ENCODE results near the gene EEPD1. TPM values are rescaled to one million over a fixed set of nuclear protein-coding genes. Genes with fewer than 3 reads are reported as not detected.

Gene EEPD1
- total RNA-seq, 1 experiment from 2014 or later, result 0.93 TPM

DNA sequence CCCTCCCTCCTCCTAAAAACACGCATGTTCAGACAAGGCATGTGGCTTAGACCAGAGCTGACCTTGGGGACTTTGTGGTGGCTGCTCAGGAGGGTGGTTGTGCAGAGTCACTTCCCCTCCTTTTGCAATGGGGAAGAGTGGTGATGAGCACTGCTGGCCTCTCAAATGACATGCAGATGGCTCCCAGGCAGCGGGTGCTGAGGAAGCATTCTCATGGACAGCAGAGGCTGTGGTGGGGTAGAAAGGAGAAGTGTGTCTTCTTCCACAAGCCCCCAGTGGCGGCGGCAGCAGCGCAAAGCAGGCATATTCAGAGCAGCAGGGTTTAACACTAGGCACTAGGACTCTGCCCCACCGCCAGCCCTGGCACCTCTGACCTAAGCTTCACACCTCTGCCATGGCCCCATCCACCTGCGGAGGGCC is 130.7 kb downstream of the EEPD1 start:
- H3K27me3 ChIP-seq, result peaks cover 5% of the 10 kb centered on the region; the same call in 1 of the 2 replicates
- H3K4me1 ChIP-seq, result peaks cover 17% of the 10 kb centered on the region
- DNase-seq, result no peak
- H3K27ac ChIP-seq, result no peak overlapping the region
- H3K9me3 ChIP-seq (replicated peaks), result no peaks in the 10 kb centered on the region
- no peak overlapping the region for H3K4me3 ChIP-seq
- no peaks in the 10 kb centered on the region for H3K36me3 ChIP-seq

DNA sequence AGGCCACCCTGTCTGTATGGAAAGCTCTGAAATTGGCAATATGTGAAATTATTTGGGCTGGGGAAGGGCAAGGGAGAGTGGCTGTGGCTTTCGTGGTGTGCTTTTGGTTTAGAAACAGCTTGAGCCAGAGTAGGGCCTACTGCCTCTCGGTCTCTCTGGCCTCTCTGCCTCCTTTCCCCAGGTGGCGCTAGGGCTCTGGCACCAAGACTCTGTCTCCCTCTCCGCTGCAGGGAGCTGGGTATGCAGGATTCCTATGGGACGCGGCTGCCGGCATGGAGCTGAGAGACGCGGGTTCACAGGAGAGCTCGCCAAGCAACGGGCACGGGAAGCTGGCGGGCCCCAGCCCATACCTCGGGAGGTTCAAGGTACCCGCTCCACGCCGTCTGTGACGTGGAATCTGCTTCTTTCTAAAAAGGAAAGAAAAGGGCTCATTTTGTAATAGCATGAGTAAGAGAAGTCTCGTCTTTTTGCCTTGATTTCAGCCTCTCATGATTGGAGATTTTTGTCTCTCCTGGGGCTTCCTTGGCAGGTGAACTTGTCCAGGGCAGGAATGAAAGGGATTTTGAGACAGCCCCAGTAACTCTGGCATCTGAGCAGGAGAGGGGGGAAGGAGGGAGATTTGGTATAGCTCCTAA is 131.5 kb downstream of the EEPD1 start:
- H3K27me3 ChIP-seq, result peaks cover 4% of the 10 kb centered on the region; the same call in 1 of the 2 replicates
- H3K36me3 ChIP-seq, result no peaks in the 10 kb centered on the region
- no peak overlapping the region for H3K4me3 ChIP-seq
- H3K9me3 ChIP-seq (replicated peaks), result no peaks in the 10 kb centered on the region
- DNase-seq, result no peak
- no peak overlapping the region for H3K27ac ChIP-seq
- H3K4me1 ChIP-seq, result peaks cover 16% of the 10 kb centered on the region

DNA sequence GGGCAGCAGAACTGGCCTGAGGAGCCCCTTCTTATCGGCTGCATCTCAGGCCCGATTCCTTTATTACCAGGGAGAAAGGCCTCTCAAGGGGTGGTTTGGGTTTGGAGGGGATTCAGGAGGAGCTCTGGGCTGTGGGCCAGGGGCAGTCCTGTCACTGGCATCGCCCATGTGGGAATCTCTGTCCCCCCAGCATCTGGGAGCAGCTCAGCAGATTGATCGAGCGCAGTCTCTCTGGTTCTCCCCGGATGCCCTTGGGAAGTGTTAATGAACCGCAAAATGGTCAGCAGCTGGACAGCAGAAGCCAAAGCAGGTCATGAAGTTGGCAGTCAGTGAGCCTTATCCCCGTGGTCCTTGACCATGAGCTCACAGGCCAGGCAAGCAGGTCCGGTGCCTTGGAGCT is 132.2 kb downstream of the EEPD1 start:
- no peaks in the 10 kb centered on the region for H3K36me3 ChIP-seq
- H3K9me3 ChIP-seq (replicated peaks), result no peaks in the 10 kb centered on the region
- H3K4me3 ChIP-seq, result no peak overlapping the region
- peaks cover 15% of the 10 kb centered on the region for H3K4me1 ChIP-seq
- H3K27ac ChIP-seq, result no peak overlapping the region
- no peaks in the 10 kb centered on the region for H3K27me3 ChIP-seq
- no peak for DNase-seq

DNA sequence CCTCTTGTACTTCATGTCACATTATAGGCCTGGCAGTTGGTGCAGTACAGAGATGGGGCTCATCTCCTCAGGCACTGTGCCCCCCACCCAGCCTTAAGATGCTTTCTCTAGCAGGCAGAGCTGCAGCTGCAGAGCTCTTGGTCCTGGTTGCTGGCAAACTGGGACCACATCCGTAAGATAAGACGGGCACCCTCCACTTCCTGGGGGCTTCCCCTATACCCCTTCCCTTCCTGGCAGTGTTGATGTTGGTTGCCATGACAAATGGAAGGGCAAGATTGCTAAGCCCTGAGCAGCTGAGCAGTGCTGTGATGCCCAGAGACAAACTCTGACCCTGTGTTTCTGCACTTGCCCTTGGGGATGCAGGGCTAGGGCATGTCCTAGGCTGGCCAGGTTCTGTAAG is 133.2 kb downstream of the EEPD1 start:
- H3K27me3 ChIP-seq, result no peaks in the 10 kb centered on the region
- H3K4me1 ChIP-seq, result peaks cover 10% of the 10 kb centered on the region
- no peak overlapping the region for H3K4me3 ChIP-seq
- H3K36me3 ChIP-seq, result no peaks in the 10 kb centered on the region
- no peak for DNase-seq
- no peak overlapping the region for H3K27ac ChIP-seq
- H3K9me3 ChIP-seq (replicated peaks), result no peaks in the 10 kb centered on the region

DNA sequence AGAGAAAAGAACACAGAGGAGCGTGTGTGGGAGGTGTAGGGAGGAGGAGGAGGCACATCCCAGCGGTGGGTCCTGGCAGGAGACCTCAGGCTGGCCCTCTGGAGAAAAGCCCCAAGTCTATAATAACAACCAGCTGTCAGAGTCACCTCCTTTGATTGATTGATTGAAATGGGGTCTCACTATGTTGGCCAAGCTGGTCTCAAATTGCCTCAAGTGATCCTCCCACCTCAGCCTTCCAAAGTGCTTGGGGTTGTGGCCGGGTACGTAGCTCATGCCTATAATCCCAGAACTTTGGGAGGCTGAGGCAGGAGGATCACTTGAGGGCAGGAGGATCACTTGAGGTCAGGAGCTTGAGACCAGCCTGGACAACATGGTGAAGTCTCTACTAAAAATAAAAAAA is 133.6 kb downstream of the EEPD1 start:
- Histone ChIP-seq H3K36me3 (no peaks in the 10 kb centered on the region), H3K4me1 (peaks cover 7% of the 10 kb centered on the region), H3K9me3 (replicated peaks) (no peaks in the 10 kb centered on the region), H3K27me3 (no peaks in the 10 kb centered on the region), H3K4me3 (no peak overlapping the region), H3K27ac (no peak overlapping the region)
- no peak for DNase-seq

DNA sequence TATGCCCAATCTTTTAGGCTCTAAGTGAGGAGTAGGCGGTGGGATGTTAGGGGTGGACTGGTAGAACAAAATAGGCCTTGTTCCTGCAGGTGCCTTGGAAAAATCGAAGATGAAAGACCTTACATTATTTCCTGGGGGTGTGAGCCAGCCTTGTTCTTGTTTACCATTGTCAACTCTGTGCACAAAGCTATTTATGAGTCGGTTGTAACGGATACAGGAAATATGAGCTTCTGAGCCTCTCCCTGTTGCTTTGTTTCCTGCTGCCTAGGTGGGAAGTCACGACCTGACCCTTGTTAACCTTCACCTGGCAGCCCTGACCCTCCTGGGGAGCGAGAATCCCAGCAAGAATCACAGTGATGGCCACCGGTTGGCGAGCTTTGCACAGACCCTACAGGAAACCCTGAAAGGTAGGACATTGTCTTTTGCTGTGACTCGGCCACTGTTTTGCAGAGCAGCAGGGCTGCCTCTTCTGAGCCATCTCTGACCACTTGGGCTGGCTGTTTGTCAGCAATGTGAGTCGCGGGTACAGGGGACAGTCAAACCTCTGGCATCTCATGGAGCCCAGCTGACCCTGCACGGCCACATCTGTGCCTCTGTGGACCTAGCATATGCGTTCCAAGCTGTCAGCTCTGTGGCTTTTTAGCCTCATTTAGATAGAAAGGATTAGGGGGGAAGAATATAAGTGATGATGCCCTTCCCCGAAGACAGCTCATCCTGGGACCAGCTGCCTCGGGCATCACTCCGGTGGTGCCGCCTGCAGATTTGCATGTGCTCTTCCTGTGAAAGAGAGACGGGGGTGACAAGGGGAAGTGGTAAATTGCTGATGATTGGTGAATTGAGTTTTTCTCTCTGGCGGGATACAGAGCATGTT is 134.6 kb downstream of the EEPD1 start:
- Histone ChIP-seq H3K27ac (no peak overlapping the region), H3K36me3 (no peaks in the 10 kb centered on the region), H3K4me3 (no peak overlapping the region), H3K27me3 (no peaks in the 10 kb centered on the region), H3K4me1 (no peaks in the 10 kb centered on the region), H3K9me3 (replicated peaks) (no peaks in the 10 kb centered on the region)
- DNase-seq, result no peak

DNA sequence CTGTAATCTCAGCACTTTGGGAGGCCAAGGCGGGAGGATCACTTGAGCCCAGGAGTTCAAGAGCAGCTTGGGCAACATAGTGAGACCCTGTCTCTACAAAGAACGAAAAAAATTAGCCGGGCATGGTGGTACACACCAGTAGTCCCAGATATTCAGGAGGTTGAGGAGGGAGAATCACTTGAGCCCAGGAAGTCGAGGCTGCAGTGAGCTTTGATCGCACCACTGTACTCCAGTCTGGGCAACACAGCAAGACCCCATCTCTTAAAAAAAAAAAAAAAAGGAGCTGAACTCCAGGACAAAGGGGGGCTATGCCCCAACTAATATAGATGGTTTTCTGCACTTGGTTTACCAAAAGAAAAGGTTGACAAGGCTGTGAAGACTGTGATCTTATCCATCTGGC is 135.4 kb downstream of the EEPD1 start:
- H3K36me3 ChIP-seq, result no peaks in the 10 kb centered on the region
- no peak for DNase-seq

DNA sequence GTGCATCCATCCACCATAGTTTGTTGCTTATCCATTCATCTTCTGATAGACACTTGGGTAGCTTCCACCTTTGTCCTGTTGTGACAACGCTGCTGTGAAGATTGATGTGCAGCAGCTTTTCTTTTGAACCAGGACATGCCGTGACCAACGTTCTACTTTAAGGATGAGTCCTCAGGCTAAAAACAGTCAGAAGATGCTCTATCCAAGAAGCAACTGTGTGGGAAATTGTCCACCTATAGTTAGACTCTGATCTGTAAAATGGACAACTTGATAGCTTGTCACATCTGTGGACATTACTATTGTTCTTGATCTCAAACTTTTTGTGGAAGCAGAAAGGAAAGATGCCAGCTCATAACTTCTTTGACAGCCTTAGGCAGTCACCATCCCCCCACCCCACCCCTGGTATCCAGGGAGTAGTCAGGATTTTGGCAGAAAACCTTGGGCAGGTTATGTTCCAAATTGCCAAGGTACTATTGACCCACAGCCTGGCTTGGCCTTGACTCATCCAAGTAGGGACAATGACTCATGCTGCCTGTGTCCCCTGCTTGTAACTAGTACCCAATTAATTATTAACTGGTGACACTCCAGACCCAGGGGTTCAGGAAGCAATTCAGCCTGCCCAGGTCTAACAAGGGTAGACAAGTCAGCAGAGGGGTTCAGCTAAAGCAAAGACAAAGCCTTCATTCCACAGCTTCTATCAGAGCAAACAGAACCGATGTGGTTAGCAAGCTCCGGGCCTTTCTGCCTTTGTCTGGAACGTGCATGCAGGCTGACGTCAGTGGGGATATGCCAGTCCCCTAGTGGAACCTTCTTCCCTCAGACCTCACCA is 137.0 kb downstream of the EEPD1 start:
- no peak overlapping the region for H3K27ac ChIP-seq
- H3K4me1 ChIP-seq, result no peaks in the 10 kb centered on the region
- H3K27me3 ChIP-seq, result no peaks in the 10 kb centered on the region; the same call in 1 of the 2 replicates
- no peak for DNase-seq
- no peaks in the 10 kb centered on the region for H3K36me3 ChIP-seq
- H3K9me3 ChIP-seq (replicated peaks), result no peaks in the 10 kb centered on the region
- no peak overlapping the region for H3K4me3 ChIP-seq

More for the DNA sequence above, 135.4 kb downstream of the EEPD1 start:
- no peak overlapping the region for H3K4me3 ChIP-seq
- H3K9me3 ChIP-seq (replicated peaks), result no peaks in the 10 kb centered on the region
- no peaks in the 10 kb centered on the region for H3K4me1 ChIP-seq
- H3K27me3 ChIP-seq, result no peaks in the 10 kb centered on the region
- no peak overlapping the region for H3K27ac ChIP-seq

DNA sequence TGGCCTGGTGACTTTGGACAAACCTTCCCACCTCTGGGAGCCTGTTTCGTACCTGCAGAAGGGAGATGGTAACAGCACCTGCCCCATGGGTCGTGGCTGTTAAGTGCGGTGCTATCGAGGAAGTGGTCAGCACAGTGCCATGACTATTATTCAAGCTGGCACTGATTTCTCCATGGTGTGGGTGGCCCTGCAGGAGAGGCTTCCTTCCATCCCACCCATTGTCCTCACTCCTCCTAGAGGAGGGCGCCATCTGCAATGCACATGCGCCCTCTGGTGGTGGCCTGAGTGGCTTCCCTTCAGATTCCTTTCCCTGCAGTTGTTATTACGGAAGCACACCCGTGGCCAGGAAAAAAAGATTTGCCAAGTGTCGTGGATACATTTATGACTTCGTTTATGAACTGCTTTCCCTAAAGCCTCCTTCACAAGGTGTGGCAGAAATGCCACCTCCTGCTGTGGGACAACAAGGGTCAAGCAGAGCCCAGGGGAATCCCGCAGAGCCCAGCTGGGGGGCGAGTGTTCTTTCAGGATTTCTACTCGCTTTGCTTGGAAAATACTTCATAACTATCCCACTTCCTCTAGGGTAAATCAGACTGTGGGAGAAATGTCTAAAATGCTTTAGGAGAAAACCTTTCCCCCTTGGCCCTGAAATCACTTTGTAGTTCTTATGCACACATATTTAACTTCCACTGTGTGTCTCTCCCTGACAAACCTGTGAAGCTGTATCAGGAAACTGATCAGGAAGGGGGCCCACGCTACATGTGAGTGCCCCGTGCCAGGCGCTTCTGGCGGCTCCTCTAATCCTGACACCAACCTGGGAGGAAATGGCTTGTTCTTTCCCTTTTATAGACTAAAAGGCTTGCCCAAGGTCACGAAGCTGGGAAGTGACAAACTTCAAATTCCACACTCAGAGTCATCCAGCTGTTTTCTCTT is 138.6 kb downstream of the EEPD1 start:
- Histone ChIP-seq H3K36me3 (no peaks in the 10 kb centered on the region), H3K4me1 (no peaks in the 10 kb centered on the region), H3K4me3 (peak overlapping the region; percentile 36), H3K9me3 (replicated peaks) (no peaks in the 10 kb centered on the region), H3K27ac (no peak overlapping the region), H3K27me3 (no peaks in the 10 kb centered on the region; the same call in 1 of the 2 replicates)
- DNase-seq, result peak; percentile 72 to 91

DNA sequence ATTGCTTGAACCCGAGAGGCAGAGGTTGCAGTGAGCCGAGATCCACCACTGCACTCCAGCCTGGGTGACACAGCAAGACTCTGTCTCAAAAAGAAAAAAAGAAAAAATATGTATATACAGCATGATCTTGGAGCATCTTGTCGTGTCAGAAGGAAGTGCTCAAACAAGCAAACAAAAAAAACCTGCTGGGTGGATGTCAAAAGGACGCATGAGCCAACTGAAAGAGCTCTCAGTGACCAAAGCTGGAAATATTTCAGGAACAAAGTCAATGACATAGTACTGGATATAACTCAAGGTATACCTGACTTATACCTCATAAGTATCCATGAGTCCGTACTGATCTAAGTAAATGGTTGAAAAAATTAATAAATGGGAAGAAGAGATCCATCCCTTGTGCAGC is 142.0 kb downstream of the EEPD1 start:
- no peaks in the 10 kb centered on the region; the same call in 1 of the 2 replicates for H3K27me3 ChIP-seq
- H3K27ac ChIP-seq, result no peak overlapping the region
- no peaks in the 10 kb centered on the region for H3K9me3 ChIP-seq (replicated peaks)
- no peaks in the 10 kb centered on the region for H3K36me3 ChIP-seq
- no peak overlapping the region for H3K4me3 ChIP-seq
- DNase-seq, result no peak
- no peaks in the 10 kb centered on the region for H3K4me1 ChIP-seq

DNA sequence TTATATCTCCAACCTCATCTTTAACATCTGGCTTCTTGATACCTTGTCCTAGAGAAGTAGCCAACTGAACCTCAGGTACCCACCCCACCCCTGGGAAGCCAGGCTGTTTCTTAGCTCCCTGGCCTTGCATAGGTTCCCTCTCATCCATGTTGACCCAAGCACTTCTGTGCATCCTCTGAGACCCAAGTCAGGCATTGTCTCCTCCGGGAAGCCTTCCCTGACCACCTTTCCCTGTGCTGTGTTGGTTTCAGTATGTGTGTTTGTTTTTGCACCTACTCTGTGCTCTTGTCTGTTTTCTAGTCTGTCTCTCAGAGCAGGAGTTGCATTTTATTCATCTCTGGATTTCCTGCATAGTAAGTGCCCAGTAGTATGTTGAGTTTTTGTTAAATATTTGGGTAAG is 143.2 kb downstream of the EEPD1 start:
- H3K27ac ChIP-seq, result no peak overlapping the region
- no peak overlapping the region for H3K4me3 ChIP-seq
- no peak for DNase-seq
- H3K9me3 ChIP-seq (replicated peaks), result no peaks in the 10 kb centered on the region
- H3K4me1 ChIP-seq, result peaks cover 7% of the 10 kb centered on the region; the same call in 1 of the 2 replicates
- H3K27me3 ChIP-seq, result no peaks in the 10 kb centered on the region; the same call in 1 of the 2 replicates
- no peaks in the 10 kb centered on the region for H3K36me3 ChIP-seq

DNA sequence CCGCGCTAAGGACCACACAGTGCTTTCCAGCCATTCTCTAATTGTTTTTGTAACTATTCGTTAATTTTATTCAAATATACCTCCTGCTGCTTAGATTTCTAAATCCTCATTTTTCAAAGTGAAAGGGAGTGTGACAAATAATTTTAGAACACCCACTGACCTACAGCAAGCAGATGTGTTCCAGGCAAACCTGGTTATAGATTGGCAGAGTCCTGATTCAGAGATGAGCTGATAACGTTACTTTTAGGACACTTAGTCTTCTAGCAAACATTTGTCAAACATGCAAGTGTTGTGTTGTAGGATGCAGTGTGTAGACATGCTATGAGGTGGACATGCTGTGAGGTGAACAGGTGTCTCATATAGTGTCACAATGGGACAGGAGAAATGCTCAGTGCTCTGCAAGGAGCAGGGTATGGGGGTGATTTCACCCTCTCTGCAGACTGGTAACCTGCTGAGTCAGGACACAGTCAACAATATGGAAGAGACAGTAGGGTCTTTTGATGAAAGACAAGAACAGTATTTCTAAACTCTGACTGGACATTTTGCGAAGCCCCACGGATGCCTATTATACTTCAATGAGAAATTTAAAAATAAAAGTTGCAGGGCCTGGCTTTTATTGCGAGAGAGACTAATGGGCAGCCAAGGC is 144.4 kb downstream of the EEPD1 start:
- no peak overlapping the region for H3K27ac ChIP-seq
- H3K27me3 ChIP-seq, result no peaks in the 10 kb centered on the region; the same call in 1 of the 2 replicates
- no peak for DNase-seq
- H3K9me3 ChIP-seq (replicated peaks), result no peaks in the 10 kb centered on the region
- no peaks in the 10 kb centered on the region for H3K36me3 ChIP-seq
- no peak overlapping the region for H3K4me3 ChIP-seq
- peaks cover 13% of the 10 kb centered on the region for H3K4me1 ChIP-seq

DNA sequence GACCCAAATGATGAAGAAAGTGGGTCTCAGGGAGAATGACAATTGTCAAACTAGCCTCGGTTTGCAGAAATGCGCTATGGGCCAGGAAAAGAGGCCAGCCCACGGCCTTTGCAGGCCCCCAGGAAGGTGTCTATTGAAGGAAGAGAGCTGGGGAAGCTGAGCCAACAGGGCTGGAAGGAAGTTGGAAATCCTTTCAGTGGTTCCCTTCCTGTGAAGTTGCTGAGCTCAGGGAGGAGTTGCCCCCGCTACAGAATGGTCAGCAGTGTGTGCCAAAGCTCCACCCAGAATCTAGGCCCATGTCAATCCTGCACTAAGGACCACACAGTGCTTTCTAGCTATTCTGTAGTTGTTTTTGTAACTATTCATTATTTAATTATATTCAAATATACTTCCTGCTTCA is 145.1 kb downstream of the EEPD1 start:
- no peak overlapping the region for H3K27ac ChIP-seq
- H3K9me3 ChIP-seq (replicated peaks), result no peaks in the 10 kb centered on the region
- H3K4me3 ChIP-seq, result no peak overlapping the region
- no peaks in the 10 kb centered on the region; the same call in 1 of the 2 replicates for H3K27me3 ChIP-seq
- H3K36me3 ChIP-seq, result no peaks in the 10 kb centered on the region
- peaks cover 19% of the 10 kb centered on the region for H3K4me1 ChIP-seq
- no peak for DNase-seq
